Chondrocyte (in vitro differentiated cells): Measurements from ENCODE around the gene GDF11. TPM values are rescaled to one million over a fixed set of nuclear protein-coding genes. Genes with fewer than 3 reads are reported as not detected.

Experiments
- DNase-seq: peaks from one replicate; pipeline ENCODE4 v3.0.0; 2021; ENCODE audit warnings: mixed read lengths, low spot score
- H3K27ac Mint-ChIP-seq: one replicate; pipeline ENCODE4 v1.8.0; 2021; ENCODE audit warnings: mild to moderate bottlenecking, moderate library complexity, mixed read lengths; ENCODE audit not compliant: unreplicated experiment
- H3K27me3 Mint-ChIP-seq: 2 replicates; pipeline ENCODE4 v1.8.0; 2021; ENCODE audit warnings: low read depth, mixed read lengths
- H3K36me3 Mint-ChIP-seq: 2 replicates; pipeline ENCODE4 v1.8.0; 2021; ENCODE audit warnings: low read depth, mixed read lengths
- H3K4me1 Mint-ChIP-seq: 2 replicates; pipeline ENCODE4 v1.8.0; 2021; ENCODE audit warnings: low read depth, mild to moderate bottlenecking, mixed read lengths
- H3K4me3 Mint-ChIP-seq: one replicate; pipeline ENCODE4 v1.8.0; 2021; ENCODE audit warnings: mild to moderate bottlenecking, moderate library complexity, mixed read lengths; ENCODE audit not compliant: unreplicated experiment
- H3K9me3 Mint-ChIP-seq: 2 replicates; pipeline ENCODE4 v1.8.0; 2021; ENCODE audit warnings: low read depth, mixed read lengths
- CTCF ChIP-seq: fragments of 200-600 bp; sonication (generic); IDR thresholded peaks from 2 replicates; pipeline ENCODE4 v1.5.0; 2021; ENCODE audit warnings: antibody characterized with exemption, mild to moderate bottlenecking, moderate library complexity
- total RNA-seq: library from RNA; stranded (reverse); gene quantifications from 3 replicates; pipeline ENCODE4 v1.2.1, GENCODE V29; 2021

The GDF11 gene
- total RNA-seq, 1 donor from 2014 or later, result 18.3 TPM

GRCh38 chr12:55713721-55714120, 29.2 kb upstream of the GDF11 start:
- no peak for DNase-seq
- H3K4me3 Mint-ChIP-seq, result no peak overlapping the region
- H3K27me3 Mint-ChIP-seq, result peaks cover 16% of the 10 kb centered on the region
- no peaks in the 10 kb centered on the region for H3K9me3 Mint-ChIP-seq
- H3K36me3 Mint-ChIP-seq, result no peaks in the 10 kb centered on the region
- peaks cover 43% of the 10 kb centered on the region for H3K4me1 Mint-ChIP-seq
- TF ChIP-seq CTCF, result no peak
- no peak overlapping the region for H3K27ac Mint-ChIP-seq

GRCh38 chr12:55715169-55715764, 27.7 kb upstream of the GDF11 start:
- no peaks in the 10 kb centered on the region for H3K36me3 Mint-ChIP-seq
- peaks cover 50% of the 10 kb centered on the region for H3K4me1 Mint-ChIP-seq
- peak overlapping the region; percentile 92 for H3K27ac Mint-ChIP-seq
- no peak for DNase-seq
- peak overlapping the region; percentile 83 for H3K4me3 Mint-ChIP-seq
- H3K9me3 Mint-ChIP-seq, result no peaks in the 10 kb centered on the region
- TF ChIP-seq CTCF, result no peak
- H3K27me3 Mint-ChIP-seq, result peaks cover 5% of the 10 kb centered on the region

GRCh38 chr12:55715833-55716581, 26.9 kb upstream of the GDF11 start, which contains the start of gene BLOC1S1:
BLOC1S1 (plus strand) TSS chr12:55716046; CDS start chr12:55716052, 6 bp downstream.
- DNase-seq, result no peak

GRCh38 chr12:55716582-55716957, 26.4 kb upstream of the GDF11 start:
- no peak for TF ChIP-seq CTCF
- no peak for DNase-seq
- H3K9me3 Mint-ChIP-seq, result no peaks in the 10 kb centered on the region
- peak overlapping the region; percentile 83 for H3K4me3 Mint-ChIP-seq
- H3K4me1 Mint-ChIP-seq, result peaks cover 63% of the 10 kb centered on the region
- H3K36me3 Mint-ChIP-seq, result no peaks in the 10 kb centered on the region
- peaks cover 5% of the 10 kb centered on the region for H3K27me3 Mint-ChIP-seq
- H3K27ac Mint-ChIP-seq, result peak overlapping the region; percentile 92

More at GRCh38 chr12:55715833-55716581, 26.9 kb upstream of the GDF11 start, which contains the start of gene BLOC1S1:
- TF ChIP-seq CTCF, result peak; percentile 30
- H3K27me3 Mint-ChIP-seq, result peaks cover 5% of the 10 kb centered on the region
- H3K4me3 Mint-ChIP-seq, result peak within 1 kb of the TSS; percentile 83
- H3K27ac Mint-ChIP-seq, result peak within 1 kb of the TSS; percentile 92
- H3K9me3 Mint-ChIP-seq, result no peaks in the 10 kb centered on the region
- H3K36me3 Mint-ChIP-seq, result no peaks in the 10 kb centered on the region
- peaks cover 57% of the 10 kb centered on the region for H3K4me1 Mint-ChIP-seq
